Testis (tissue), 5 donors: ENCODE measurements around the gene VAV1. TPM values are rescaled to one million over a fixed set of nuclear protein-coding genes. Genes with fewer than 3 reads are reported as not detected.

Experiments
- DNase-seq: peaks from one replicate; pipeline ENCODE4 v3.0.0-alpha.2; 2019
- H3K27ac ChIP-seq, 2 donors: fragments of 200-600 bp; sonication (generic); one replicate each; pipeline ENCODE4 v1.5.1; 2019
- H3K27me3 ChIP-seq: fragments of 200-600 bp; sonication (generic); one replicate; pipeline ENCODE4 v1.5.1; 2019
- H3K36me3 ChIP-seq: fragments of 200-600 bp; sonication (generic); one replicate; pipeline ENCODE4 v1.5.1; 2017; ENCODE audit warnings: low read depth; ENCODE audit errors: missing control alignments
- H3K4me1 ChIP-seq: fragments of 200-600 bp; sonication (generic); one replicate; pipeline ENCODE4 v1.5.1; 2019
- H3K4me3 ChIP-seq, 2 donors: fragments of 200-600 bp; sonication (generic); one replicate each; pipeline ENCODE4 v1.5.1; 2017 to 2019
- H3K9me3 ChIP-seq: fragments of 200-600 bp; sonication (generic); one replicate; pipeline ENCODE4 v1.5.1; 2017
- POLR2A ChIP-seq: fragments of 450-650 bp; IDR thresholded peaks from one replicate; pipeline ENCODE4 v1.6.1; 2017; ENCODE audit warnings: antibody characterized with exemption, mild to moderate bottlenecking, moderate library complexity
- WGBS, 2 donors: methylation state at CpG; one replicate each; pipeline ENCODE4 v1.1.5; 2018; 5-methylcytosine and 5-hydroxymethylcytosine counted together
- intact Hi-C: fragments of 100-400 bp; cut with DNase I; formaldehyde crosslinking; loops from one replicate; pipeline ENCODE4 v1.15.1; 2023; ENCODE audit warnings: low total_unique reads
- long read RNA-seq, 2 donors: transcript quantifications; one replicate each; lab custom pipeline, GENCODE V29; 2026
- polyA plus RNA-seq: library from polyadenylated mRNA; stranded (reverse); fragments of 350-450 nt; fragmentation: Illumina TruSeq; extraction: RNeasy Lipid Tissue Mini Kit (QIAGEN cat#74804); gene quantifications from one replicate; pipeline ENCODE4 v1.2.3, GENCODE V29; 2014; ENCODE audit warnings: low read depth, low replicate concordance; ENCODE audit not compliant: insufficient read depth
- total RNA-seq, 2 donors: library from RNA; depleted of rRNA; stranded (reverse); fragments of >200 nt; gene quantifications; one replicate each; pipeline ENCODE4 v1.2.3, GENCODE V29; 2016
- TF ChIP-seq, protein P1 (sequence below), 3 experiments: fragments of 450-650 bp in 2 of 3; fragments of 200-600 bp in 1 of 3; sonication (generic) in 1 of 3; IDR thresholded peaks; one replicate each; pipeline ENCODE4 v1.5.1; 2016 to 2019; ENCODE audit warnings: antibody characterized with exemption in 3 of 3, mild to moderate bottlenecking in 2 of 3, moderate library complexity in 1 of 3

The VAV1 gene, protein sequence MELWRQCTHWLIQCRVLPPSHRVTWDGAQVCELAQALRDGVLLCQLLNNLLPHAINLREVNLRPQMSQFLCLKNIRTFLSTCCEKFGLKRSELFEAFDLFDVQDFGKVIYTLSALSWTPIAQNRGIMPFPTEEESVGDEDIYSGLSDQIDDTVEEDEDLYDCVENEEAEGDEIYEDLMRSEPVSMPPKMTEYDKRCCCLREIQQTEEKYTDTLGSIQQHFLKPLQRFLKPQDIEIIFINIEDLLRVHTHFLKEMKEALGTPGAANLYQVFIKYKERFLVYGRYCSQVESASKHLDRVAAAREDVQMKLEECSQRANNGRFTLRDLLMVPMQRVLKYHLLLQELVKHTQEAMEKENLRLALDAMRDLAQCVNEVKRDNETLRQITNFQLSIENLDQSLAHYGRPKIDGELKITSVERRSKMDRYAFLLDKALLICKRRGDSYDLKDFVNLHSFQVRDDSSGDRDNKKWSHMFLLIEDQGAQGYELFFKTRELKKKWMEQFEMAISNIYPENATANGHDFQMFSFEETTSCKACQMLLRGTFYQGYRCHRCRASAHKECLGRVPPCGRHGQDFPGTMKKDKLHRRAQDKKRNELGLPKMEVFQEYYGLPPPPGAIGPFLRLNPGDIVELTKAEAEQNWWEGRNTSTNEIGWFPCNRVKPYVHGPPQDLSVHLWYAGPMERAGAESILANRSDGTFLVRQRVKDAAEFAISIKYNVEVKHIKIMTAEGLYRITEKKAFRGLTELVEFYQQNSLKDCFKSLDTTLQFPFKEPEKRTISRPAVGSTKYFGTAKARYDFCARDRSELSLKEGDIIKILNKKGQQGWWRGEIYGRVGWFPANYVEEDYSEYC
- total RNA-seq (1 to 10 TPM; 1.1 to 4.5 TPM), polyA plus RNA-seq (8.9 TPM)
- long read RNA-seq, donor 1: 0 reads
- long read RNA-seq, donor 2: 0 reads

DNA sequence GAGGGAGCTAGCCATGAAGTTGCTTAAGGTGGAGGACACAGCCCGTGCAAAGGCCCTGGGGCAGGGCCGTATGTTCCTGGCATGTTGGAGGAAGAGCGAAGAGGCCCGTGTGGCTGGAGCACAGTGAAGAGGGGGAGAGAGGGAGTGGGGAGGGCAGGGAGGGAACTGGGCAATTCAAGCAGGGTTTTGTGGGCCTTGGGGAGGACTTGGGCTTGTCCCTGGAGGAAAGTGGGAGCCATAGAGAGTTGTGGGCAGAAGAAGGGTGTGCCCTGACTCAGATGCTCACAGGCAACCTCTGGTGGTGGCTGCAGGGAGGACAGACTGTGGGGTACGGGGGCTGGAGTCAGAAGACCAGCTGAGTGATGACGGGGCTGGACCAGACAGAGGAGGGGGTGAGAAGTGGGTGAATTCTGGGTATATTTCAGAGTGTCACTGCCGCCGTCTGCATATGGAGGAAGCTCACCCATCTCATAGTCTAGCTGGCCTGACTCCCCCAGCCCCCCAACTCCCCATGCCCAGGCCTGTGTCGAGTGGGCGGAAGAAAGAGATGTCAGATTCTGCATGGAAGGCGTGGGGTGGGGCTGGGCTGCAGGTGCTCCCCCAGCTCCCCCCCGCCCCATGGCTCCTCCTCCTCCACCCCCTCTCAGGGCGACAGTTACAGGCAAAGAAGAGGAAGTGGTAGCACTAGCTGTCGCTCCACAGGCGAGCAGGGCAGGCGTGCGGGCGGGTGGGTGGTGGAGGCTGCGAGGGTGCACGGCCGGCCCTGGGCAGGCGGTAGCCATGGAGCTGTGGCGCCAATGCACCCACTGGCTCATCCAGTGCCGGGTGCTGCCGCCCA lies at the start of gene VAV1:
VAV1 (plus strand) TSS at position 681 of the 838 bp plus-strand sequence; CDS start at position 781, 100 bp downstream.
- H3K4me3 ChIP-seq: peak within 1 kb of the TSS in 1 of 2 donors; percentile 23
- H3K9me3 ChIP-seq: no peaks in the 10 kb centered on the region
- DNase-seq: peak; percentile 42
- no peaks in the 10 kb centered on the region for H3K27me3 ChIP-seq
- H3K4me1 ChIP-seq: no peaks in the 10 kb centered on the region
- 66 to 67% methylated on average over 10 to 19 of the region's 25 CpGs for WGBS, 2 donors
- TF ChIP-seq, protein P1, sequence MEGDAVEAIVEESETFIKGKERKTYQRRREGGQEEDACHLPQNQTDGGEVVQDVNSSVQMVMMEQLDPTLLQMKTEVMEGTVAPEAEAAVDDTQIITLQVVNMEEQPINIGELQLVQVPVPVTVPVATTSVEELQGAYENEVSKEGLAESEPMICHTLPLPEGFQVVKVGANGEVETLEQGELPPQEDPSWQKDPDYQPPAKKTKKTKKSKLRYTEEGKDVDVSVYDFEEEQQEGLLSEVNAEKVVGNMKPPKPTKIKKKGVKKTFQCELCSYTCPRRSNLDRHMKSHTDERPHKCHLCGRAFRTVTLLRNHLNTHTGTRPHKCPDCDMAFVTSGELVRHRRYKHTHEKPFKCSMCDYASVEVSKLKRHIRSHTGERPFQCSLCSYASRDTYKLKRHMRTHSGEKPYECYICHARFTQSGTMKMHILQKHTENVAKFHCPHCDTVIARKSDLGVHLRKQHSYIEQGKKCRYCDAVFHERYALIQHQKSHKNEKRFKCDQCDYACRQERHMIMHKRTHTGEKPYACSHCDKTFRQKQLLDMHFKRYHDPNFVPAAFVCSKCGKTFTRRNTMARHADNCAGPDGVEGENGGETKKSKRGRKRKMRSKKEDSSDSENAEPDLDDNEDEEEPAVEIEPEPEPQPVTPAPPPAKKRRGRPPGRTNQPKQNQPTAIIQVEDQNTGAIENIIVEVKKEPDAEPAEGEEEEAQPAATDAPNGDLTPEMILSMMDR (IDR thresholded peaks at IDR 0.05): no peak
- no peak for TF ChIP-seq POLR2A
- no peak within 1 kb of the TSS for H3K27ac ChIP-seq
- intact Hi-C loops: no loop called here
- H3K36me3 ChIP-seq: no peaks in the 10 kb centered on the region

DNA sequence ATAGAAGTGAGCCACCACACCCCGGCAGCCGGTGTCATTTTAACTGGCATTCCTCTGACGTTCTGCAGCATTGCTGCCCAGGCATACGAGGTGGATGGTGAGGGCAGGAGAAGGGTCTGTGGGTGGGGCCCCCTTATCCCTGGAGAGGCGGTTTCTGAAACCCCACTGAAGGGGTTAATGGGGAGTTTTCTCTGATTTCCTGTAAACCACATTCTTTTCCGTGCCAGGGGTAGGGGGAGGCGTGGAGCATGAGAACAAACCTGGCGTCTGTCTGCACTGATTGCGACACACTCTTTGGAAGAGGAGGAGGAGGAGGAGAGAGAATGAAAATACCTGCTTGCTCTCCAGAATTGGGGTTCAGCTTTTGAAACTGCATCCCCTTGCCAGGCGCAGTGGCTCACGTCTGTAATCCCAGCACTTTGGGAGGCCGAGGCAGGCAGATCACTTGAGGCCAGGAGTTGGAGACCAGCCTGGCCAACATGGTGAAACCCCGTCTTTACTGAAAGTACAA lies 49.3 kb upstream of the VAV1 start:
- intact Hi-C loops: no loop called here
- Histone ChIP-seq H3K27ac (no peak overlapping the region), H3K9me3 (no peaks in the 10 kb centered on the region), H3K27me3 (no peaks in the 10 kb centered on the region), H3K4me3 (no peak overlapping the region), H3K4me1 (peaks cover 9% of the 10 kb centered on the region), H3K36me3 (no peaks in the 10 kb centered on the region)
- 39 to 47% methylated on average over 13 of the region's 13 CpGs for WGBS, 2 donors
- peak; percentile 59 for DNase-seq
- no peak for TF ChIP-seq POLR2A
- TF ChIP-seq, protein P1 (IDR thresholded peaks at IDR 0.05): no peak

DNA sequence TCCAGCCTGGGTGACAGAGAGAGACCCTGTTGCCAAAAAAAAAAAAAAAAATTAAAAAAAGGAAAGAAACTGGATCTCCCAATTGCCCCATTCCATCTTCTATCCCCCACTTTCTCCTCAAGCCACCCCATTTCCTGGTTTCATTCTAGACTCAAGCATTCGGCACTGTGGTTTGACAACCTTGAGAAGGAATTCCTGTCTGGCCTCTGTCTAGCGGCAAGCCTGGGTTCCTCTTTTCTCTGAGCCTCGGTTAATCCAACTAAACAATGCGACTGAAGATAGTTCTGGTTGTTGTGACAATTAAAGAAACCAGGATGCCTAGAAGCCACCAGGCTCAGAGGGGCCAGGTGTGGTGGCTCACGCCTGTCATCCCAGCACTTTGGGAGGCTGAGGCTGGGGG lies 48.8 kb upstream of the VAV1 start:
- H3K36me3 ChIP-seq: no peaks in the 10 kb centered on the region
- H3K9me3 ChIP-seq: no peaks in the 10 kb centered on the region
- no peak for TF ChIP-seq POLR2A
- TF ChIP-seq, protein P1 (IDR thresholded peaks at IDR 0.05): no peak
- no peaks in the 10 kb centered on the region for H3K27me3 ChIP-seq
- no peak for DNase-seq
- no peak overlapping the region for H3K4me3 ChIP-seq
- H3K27ac ChIP-seq: no peak overlapping the region
- peaks cover 9% of the 10 kb centered on the region for H3K4me1 ChIP-seq
- WGBS, 2 donors: 81 to 82% methylated on average over 5 of the region's 5 CpGs
- intact Hi-C loops: no loop called here

DNA sequence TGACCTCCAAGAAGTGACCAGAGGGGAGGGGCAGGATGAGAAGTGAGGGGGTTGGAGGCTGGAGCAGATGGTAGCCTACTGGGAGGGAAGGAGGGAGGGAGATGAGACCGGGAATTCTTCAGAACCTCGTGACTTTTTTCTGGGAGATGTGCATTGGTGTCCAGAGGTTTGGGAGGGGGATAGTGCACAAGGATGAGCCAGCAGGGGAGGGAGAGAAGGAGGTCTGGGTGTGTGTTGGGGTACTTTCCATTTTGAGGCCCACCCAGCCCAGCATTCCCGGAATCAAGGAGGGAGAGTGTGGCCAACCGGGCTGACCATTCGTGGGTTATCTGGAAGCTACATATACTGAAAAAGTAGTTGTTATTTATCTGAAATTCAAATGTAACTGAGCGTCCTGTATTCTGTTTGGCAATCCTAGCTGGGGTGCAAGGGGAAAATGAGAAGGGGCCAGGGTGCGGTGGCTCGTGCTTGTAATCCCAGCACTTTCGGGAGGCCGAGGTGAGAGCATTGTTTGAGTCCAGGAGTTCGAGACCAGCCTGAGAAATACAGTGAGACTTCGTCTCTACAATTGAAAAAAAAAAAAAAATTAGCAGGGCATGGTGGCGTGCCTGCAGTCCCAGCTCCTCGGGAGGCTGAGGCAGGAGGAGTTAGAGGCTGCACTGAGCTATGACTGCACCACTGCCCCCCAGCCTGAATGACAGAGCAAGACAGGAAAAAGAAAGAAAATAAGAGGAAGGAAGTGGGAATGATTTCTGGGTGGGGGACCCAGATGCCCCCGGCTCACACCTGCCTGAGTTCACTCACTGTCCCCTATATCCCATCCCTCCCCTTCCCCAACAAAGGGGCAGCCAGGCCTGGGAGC lies 47.6 kb upstream of the VAV1 start:
- intact Hi-C loops: no loop called here
- WGBS, 2 donors: 68 to 73% methylated on average over 15 of the region's 15 CpGs
- Histone ChIP-seq H3K9me3 (no peaks in the 10 kb centered on the region), H3K36me3 (no peaks in the 10 kb centered on the region), H3K4me1 (peaks cover 9% of the 10 kb centered on the region), H3K27me3 (no peaks in the 10 kb centered on the region), H3K4me3 (no peak overlapping the region), H3K27ac (no peak overlapping the region)
- no peak for TF ChIP-seq POLR2A
- TF ChIP-seq, protein P1 (IDR thresholded peaks at IDR 0.05): no peak
- no peak for DNase-seq
